ENCODE measurements around the gene GALC.

DNA sequence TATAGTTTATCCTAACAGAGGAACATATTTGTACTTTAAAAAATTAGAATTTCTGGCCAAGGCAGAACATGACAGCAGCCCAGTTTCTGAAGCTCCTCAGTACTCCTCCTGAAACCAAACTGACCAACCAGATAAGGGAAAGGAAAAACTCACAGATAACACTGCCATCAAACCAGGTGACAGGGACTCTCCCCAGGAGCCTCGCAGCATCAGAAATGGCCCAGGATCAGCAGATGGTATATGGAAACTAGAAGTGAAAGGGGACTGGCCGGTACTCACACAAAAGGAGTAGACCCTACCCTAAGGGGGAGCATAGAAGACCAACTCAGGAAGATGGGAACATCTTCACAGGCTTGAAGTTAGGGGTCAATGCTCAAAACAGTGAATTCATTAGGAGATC, 22.0 kb downstream of the GALC start:
- TF ChIP-seq POLR2AphosphoS5 (IDR thresholded peaks at IDR 0.05; ENCODE audit: low read depth, low read length) (no peak), TAF1 (IDR thresholded peaks at IDR 0.05; ENCODE audit: borderline replicate concordance, insufficient read depth, low read length) (no peak), SIN3A (IDR thresholded peaks at IDR 0.05; ENCODE audit: borderline replicate concordance, insufficient read depth, low read length) (no peak), FOXP2 (optimal IDR thresholded peaks at IDR 0.05; ENCODE audit: borderline replicate concordance, extremely low read depth, extremely low read length, insufficient read depth) (no peak)
- TF ChIP-seq, protein P1, sequence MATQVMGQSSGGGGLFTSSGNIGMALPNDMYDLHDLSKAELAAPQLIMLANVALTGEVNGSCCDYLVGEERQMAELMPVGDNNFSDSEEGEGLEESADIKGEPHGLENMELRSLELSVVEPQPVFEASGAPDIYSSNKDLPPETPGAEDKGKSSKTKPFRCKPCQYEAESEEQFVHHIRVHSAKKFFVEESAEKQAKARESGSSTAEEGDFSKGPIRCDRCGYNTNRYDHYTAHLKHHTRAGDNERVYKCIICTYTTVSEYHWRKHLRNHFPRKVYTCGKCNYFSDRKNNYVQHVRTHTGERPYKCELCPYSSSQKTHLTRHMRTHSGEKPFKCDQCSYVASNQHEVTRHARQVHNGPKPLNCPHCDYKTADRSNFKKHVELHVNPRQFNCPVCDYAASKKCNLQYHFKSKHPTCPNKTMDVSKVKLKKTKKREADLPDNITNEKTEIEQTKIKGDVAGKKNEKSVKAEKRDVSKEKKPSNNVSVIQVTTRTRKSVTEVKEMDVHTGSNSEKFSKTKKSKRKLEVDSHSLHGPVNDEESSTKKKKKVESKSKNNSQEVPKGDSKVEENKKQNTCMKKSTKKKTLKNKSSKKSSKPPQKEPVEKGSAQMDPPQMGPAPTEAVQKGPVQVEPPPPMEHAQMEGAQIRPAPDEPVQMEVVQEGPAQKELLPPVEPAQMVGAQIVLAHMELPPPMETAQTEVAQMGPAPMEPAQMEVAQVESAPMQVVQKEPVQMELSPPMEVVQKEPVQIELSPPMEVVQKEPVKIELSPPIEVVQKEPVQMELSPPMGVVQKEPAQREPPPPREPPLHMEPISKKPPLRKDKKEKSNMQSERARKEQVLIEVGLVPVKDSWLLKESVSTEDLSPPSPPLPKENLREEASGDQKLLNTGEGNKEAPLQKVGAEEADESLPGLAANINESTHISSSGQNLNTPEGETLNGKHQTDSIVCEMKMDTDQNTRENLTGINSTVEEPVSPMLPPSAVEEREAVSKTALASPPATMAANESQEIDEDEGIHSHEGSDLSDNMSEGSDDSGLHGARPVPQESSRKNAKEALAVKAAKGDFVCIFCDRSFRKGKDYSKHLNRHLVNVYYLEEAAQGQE (IDR thresholded peaks at IDR 0.05; ENCODE audit: insufficient read depth in 1 of 2, low read depth in 2 of 2, low read length in 2 of 2) = no peak
